Measurements from ENCODE around the gene SLC4A4. TPM values are rescaled to one million over a fixed set of nuclear protein-coding genes. Genes with fewer than 3 reads are reported as not detected.

The SLC4A4 gene
- total and polyA plus RNA-seq, 7 donors: 3.0 to 21.3 (median 4.8) TPM

DNA sequence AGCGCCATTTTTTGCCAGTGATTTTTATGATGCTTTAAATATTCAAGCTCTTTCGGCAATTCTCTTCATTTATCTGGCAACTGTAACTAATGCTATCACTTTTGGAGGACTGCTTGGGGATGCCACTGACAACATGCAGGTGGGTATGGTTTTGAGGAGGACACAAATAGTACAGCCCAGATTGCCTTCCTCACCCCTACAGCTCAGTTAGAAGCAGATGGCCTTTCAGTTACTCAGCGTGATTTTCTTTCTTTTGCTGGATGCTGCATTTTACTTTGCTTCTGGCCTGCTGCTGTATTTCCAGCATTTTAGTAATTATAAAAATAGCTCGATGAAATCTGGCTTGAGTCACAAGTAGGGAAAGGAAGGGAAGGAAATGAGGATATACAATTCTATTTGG lies 114.7 kb downstream of the SLC4A4 start:
- no peak for DNase-seq
- Histone ChIP-seq H3K27me3 (no peaks in the 10 kb centered on the region), H3K4me3 (no peak overlapping the region), H3K9me3 (no peaks in the 10 kb centered on the region), H3K36me3 (no peaks in the 10 kb centered on the region), H3K27ac (no peak overlapping the region), H3K4me1 (no peaks in the 10 kb centered on the region)
- intact Hi-C loops (cut with DNase I): no loop called here
- no peak for TF ChIP-seq EP300 (IDR thresholded peaks at IDR 0.05)
- TF ChIP-seq POLR2AphosphoS5 (IDR thresholded peaks at IDR 0.05): no peak
- TF ChIP-seq, protein P1, sequence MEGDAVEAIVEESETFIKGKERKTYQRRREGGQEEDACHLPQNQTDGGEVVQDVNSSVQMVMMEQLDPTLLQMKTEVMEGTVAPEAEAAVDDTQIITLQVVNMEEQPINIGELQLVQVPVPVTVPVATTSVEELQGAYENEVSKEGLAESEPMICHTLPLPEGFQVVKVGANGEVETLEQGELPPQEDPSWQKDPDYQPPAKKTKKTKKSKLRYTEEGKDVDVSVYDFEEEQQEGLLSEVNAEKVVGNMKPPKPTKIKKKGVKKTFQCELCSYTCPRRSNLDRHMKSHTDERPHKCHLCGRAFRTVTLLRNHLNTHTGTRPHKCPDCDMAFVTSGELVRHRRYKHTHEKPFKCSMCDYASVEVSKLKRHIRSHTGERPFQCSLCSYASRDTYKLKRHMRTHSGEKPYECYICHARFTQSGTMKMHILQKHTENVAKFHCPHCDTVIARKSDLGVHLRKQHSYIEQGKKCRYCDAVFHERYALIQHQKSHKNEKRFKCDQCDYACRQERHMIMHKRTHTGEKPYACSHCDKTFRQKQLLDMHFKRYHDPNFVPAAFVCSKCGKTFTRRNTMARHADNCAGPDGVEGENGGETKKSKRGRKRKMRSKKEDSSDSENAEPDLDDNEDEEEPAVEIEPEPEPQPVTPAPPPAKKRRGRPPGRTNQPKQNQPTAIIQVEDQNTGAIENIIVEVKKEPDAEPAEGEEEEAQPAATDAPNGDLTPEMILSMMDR (IDR thresholded peaks at IDR 0.05): no peak
- 88 to 93% methylated on average over 4 of the region's 4 CpGs for WGBS, 2 donors

DNA sequence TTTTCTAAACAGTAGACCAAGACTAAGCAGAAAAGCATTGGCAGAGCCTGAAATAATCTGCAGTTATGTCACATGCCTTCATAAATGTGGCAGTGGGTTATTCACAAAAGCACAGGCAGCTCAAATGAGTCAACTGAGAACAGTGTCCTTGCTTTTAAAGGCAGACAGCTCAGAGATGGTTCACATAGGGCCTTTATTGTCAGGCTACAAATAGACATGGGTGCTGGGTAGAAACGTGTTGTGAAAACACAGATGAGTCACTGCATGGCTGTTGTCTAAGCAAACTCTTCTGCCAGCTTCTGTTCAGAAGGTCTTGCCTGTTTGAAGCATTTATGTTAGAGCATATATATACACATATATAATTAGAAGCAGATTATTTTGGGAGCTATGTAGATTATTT lies 118.0 kb downstream of the SLC4A4 start:
- Histone ChIP-seq H3K4me3 (no peak overlapping the region), H3K36me3 (no peaks in the 10 kb centered on the region), H3K27me3 (no peaks in the 10 kb centered on the region), H3K4me1 (no peaks in the 10 kb centered on the region), H3K9me3 (no peaks in the 10 kb centered on the region), H3K27ac (no peak overlapping the region)
- no peak for DNase-seq
- TF ChIP-seq EP300 (IDR thresholded peaks at IDR 0.05) (no peak), POLR2A (IDR thresholded peaks at IDR 0.05) (no peak), POLR2AphosphoS5 (IDR thresholded peaks at IDR 0.05) (no peak)
- TF ChIP-seq, protein P1 (IDR thresholded peaks at IDR 0.05): no peak
- intact Hi-C loops (cut with DNase I): no loop called here
- 5 to 41% methylated on average over 1 of the region's 1 CpG for WGBS, 2 donors

DNA sequence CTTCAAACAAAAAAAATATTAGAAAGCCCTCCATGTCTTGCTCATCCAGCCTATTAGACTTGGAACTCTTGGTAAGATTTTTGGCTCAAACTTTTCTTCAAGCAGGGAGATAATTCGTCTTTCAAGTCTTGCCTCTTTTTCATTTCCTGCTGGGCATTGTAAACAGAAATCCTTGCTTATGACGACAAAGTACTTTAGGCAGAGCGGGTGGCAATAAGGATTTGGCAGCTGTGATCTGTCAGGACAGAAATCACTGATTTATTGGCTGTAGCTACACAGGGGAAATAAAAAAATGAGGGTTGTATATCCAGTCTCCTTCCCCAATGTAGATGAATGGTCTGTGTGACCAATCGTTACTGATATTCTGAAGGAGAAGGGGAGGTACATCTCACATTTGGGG lies 121.6 kb downstream of the SLC4A4 start:
- Histone ChIP-seq H3K36me3 (no peaks in the 10 kb centered on the region), H3K4me1 (no peaks in the 10 kb centered on the region), H3K27ac (no peak overlapping the region), H3K27me3 (no peaks in the 10 kb centered on the region), H3K9me3 (no peaks in the 10 kb centered on the region), H3K4me3 (no peak overlapping the region)
- WGBS, 2 donors: 14 to 55% methylated on average over 4 of the region's 4 CpGs
- TF ChIP-seq POLR2AphosphoS5 (IDR thresholded peaks at IDR 0.05): no peak
- TF ChIP-seq, protein P1 (IDR thresholded peaks at IDR 0.05): no peak
- no peak for TF ChIP-seq POLR2A (IDR thresholded peaks at IDR 0.05)
- no peak for TF ChIP-seq EP300 (IDR thresholded peaks at IDR 0.05)
- intact Hi-C loops (cut with DNase I): no loop called here
- no peak for DNase-seq

DNA sequence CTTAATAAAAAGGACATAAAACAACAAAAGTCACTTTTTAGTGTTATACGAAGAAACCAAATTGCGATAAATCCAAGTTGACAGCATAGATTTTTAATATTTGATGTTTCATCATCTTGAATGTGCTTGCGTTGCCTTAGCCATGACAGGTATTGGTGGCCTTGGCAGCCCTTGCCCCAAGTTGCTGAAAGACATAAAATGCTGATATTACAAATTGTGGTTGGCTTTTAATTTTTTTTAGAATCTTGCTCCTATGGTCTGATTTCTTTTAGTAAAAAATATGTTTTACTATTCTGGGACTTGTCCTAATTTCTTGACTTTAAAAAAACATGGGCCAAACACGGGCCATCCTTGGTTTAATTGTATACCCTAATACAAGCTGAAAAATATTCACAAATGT lies 122.6 kb downstream of the SLC4A4 start:
- no peaks in the 10 kb centered on the region for H3K27me3 ChIP-seq
- H3K4me1 ChIP-seq: no peaks in the 10 kb centered on the region
- H3K4me3 ChIP-seq: no peak overlapping the region
- TF ChIP-seq POLR2A (IDR thresholded peaks at IDR 0.05): no peak
- TF ChIP-seq, protein P1 (IDR thresholded peaks at IDR 0.05): no peak
- no peak for TF ChIP-seq EP300 (IDR thresholded peaks at IDR 0.05)
- no peak for TF ChIP-seq POLR2AphosphoS5 (IDR thresholded peaks at IDR 0.05)
- no peaks in the 10 kb centered on the region for H3K9me3 ChIP-seq
- H3K27ac ChIP-seq: no peak overlapping the region
- 96 to 97% methylated on average over 4 of the region's 4 CpGs for whole genome bisulfite sequencing, 2 donors
- intact Hi-C loops (cut with DNase I): no loop called here
- DNase-seq: no peak
- H3K36me3 ChIP-seq: no peaks in the 10 kb centered on the region

DNA sequence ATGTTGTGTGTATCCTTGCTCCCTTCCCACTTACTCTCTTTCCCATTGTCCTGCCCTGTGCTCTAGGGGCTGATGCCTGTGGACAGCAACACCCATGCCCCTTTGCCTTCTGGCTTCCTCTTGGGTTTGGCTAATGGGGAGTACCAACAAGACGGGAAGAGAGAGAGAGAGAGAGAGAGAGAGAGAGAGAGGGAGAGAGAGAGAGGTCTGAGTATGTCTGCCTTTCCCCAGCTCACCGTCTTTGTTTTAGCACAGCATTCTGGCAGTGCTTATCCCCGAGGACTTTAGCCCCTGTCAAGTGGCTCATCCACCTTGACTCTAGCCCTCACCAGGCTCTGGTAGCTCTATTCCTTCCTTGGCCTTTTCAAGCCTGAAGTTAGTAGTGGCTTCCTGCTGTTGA lies 128.0 kb downstream of the SLC4A4 start:
- H3K4me1 ChIP-seq: peaks cover 0 to 5% (median 0%) of the 10 kb centered on the region in 4 donors
- intact Hi-C loops (cut with DNase I): no loop called here
- no peaks in the 10 kb centered on the region for H3K27me3 ChIP-seq
- 87 to 90% methylated on average over 3 of the region's 3 CpGs for WGBS, 2 donors
- no peaks in the 10 kb centered on the region for H3K9me3 ChIP-seq
- no peak overlapping the region for H3K4me3 ChIP-seq
- no peak for DNase-seq
- no peak overlapping the region for H3K27ac ChIP-seq
- H3K36me3 ChIP-seq: no peaks in the 10 kb centered on the region
- TF ChIP-seq POLR2AphosphoS5 (IDR thresholded peaks at IDR 0.05): no peak
- TF ChIP-seq, protein P1 (IDR thresholded peaks at IDR 0.05): no peak

Measured in sigmoid colon (tissue), 7 donors.